ENCODE data around the gene POU3F2. TPM values are rescaled to one million over a fixed set of nuclear protein-coding genes. Genes with fewer than 3 reads are reported as not detected.

The POU3F2 gene
- total RNA-seq, 2 donors from 2014 or later: not detected

GRCh38 chr6:98848539-98849242, 14.3 kb downstream of the POU3F2 start:
- H3K4me1 ChIP-seq: peaks cover 5% of the 10 kb centered on the region
- H3K4me3 ChIP-seq: no peak overlapping the region
- no peak for TF ChIP-seq CTCF (IDR thresholded peaks at IDR 0.05)
- H3K9me3 ChIP-seq: no peaks in the 10 kb centered on the region
- intact Hi-C loops (cut with DNase I): loop anchor here (5.0 kb wide), 1 partner anchor 1351 kb away; no protein-coding TSS in a partner anchor
- H3K9ac ChIP-seq (ENCODE audit: low read depth in 2 of 2, low read length in 2 of 2): no peak overlapping the region
- H3K27me3 ChIP-seq: peaks cover 49% of the 10 kb centered on the region
- DNase-seq: no peak
- H3K36me3 ChIP-seq: no peaks in the 10 kb centered on the region
- no peak overlapping the region for H3K27ac ChIP-seq

- no peaks in the 10 kb centered on the region for H3K36me3 ChIP-seq
- DNase-seq: no peak
These were observed 30.1 kb downstream of the POU3F2 start for GRCh38 chr6:98864497-98864896.

GRCh38 chr6:98871057-98871456, 36.7 kb downstream of the POU3F2 start:
- H3K4me1 ChIP-seq: no peaks in the 10 kb centered on the region
- H3K36me3 ChIP-seq: no peaks in the 10 kb centered on the region
- no peak overlapping the region for H3K4me3 ChIP-seq
- no peak for TF ChIP-seq CTCF (IDR thresholded peaks at IDR 0.05)
- no peaks in the 10 kb centered on the region for H3K27me3 ChIP-seq
- intact Hi-C loops (cut with DNase I): no loop called here
- H3K9me3 ChIP-seq: no peaks in the 10 kb centered on the region
- DNase-seq: no peak
- H3K27ac ChIP-seq: no peak overlapping the region
- no peak overlapping the region for H3K9ac ChIP-seq (ENCODE audit: low read depth in 2 of 2, low read length in 2 of 2)

More at GRCh38 chr6:98864497-98864896, 30.1 kb downstream of the POU3F2 start:
- TF ChIP-seq CTCF (IDR thresholded peaks at IDR 0.05): no peak
- no peak overlapping the region for H3K9ac ChIP-seq (ENCODE audit: low read depth in 2 of 2, low read length in 2 of 2)
- H3K4me3 ChIP-seq: no peak overlapping the region
- H3K27ac ChIP-seq: no peak overlapping the region
- intact Hi-C loops (cut with DNase I): no loop called here
- no peaks in the 10 kb centered on the region for H3K27me3 ChIP-seq
- no peaks in the 10 kb centered on the region for H3K4me1 ChIP-seq
- no peaks in the 10 kb centered on the region for H3K9me3 ChIP-seq

- Histone ChIP-seq H3K9me3 (no peaks in the 10 kb centered on the region), H3K4me1 (no peaks in the 10 kb centered on the region), H3K27me3 (no peaks in the 10 kb centered on the region), H3K27ac (no peak overlapping the region), H3K9ac (ENCODE audit: low read depth in 2 of 2, low read length in 2 of 2) (no peak overlapping the region), H3K36me3 (no peaks in the 10 kb centered on the region), H3K4me3 (no peak overlapping the region)
- intact Hi-C loops (cut with DNase I): no loop called here
- TF ChIP-seq CTCF (IDR thresholded peaks at IDR 0.05): no peak
- no peak for DNase-seq
These were observed 37.4 kb downstream of the POU3F2 start for GRCh38 chr6:98871821-98872220.

- intact Hi-C loops (cut with DNase I): no loop called here
- no peaks in the 10 kb centered on the region for H3K36me3 ChIP-seq
- no peak overlapping the region for H3K27ac ChIP-seq
- H3K27me3 ChIP-seq: no peaks in the 10 kb centered on the region
- H3K4me3 ChIP-seq: no peak overlapping the region
- H3K4me1 ChIP-seq: no peaks in the 10 kb centered on the region
- DNase-seq: no peak
- H3K9ac ChIP-seq (ENCODE audit: low read depth in 2 of 2, low read length in 2 of 2): no peak overlapping the region
- no peaks in the 10 kb centered on the region for H3K9me3 ChIP-seq
- no peak for TF ChIP-seq CTCF (IDR thresholded peaks at IDR 0.05)
These were observed 41.0 kb downstream of the POU3F2 start for GRCh38 chr6:98875375-98875774.

Measured in colonic mucosa (tissue), 4 donors.